ENCODE data around the gene SUCLG2.

GRCh38 chr3:67522081-67522480, 132.3 kb downstream of the SUCLG2 start:
- TF ChIP-seq CTCF (IDR thresholded peaks at IDR 0.05) (no peak), KDM1A (IDR thresholded peaks at IDR 0.05; ENCODE audit: low read depth) (no peak), ZNF302 (CRISPR knock-in tag; IDR thresholded peaks at IDR 0.05) (no peak), CHD2 (IDR thresholded peaks at IDR 0.05; ENCODE audit: low read length, partially characterized antibody) (no peak), POLR2A (IDR thresholded peaks at IDR 0.05; ENCODE audit: low read length) (no peak), USF2 (IDR thresholded peaks at IDR 0.05) (no peak), NPAS2 (CRISPR knock-in tag; IDR thresholded peaks at IDR 0.05; ENCODE audit: borderline replicate concordance) (no peak), RNF2 (IDR thresholded peaks at IDR 0.05; ENCODE audit: borderline replicate concordance, low read depth) (no peak), PHF8 (IDR thresholded peaks at IDR 0.05; ENCODE audit: borderline replicate concordance, low read depth) (no peak), RAD21 (conservative IDR thresholded peaks at IDR 0.05 in 1 of 2, IDR thresholded peaks at IDR 0.05 in 1 of 2) (no peak), CEBPB (IDR thresholded peaks at IDR 0.05) (no peak), MYC (IDR thresholded peaks at IDR 0.05; ENCODE audit: borderline replicate concordance, low read length) (no peak)
